Smooth muscle cell (in vitro differentiated cells): ENCODE data around the gene LARP1. TPM values are rescaled to one million over a fixed set of nuclear protein-coding genes. Genes with fewer than 3 reads are reported as not detected.
"Not testable (repeated sequence)": the region's sequence is repeated elsewhere in the genome, so short reads cannot be mapped to it uniquely, and the experiment has no call there.

Source experiments
- DNase-seq: peaks from one replicate; lab custom pipeline; 2025; ENCODE audit not compliant: unreplicated experiment; lab: John Stamatoyannopoulos, UW
- H2AFZ ChIP-seq: fragments of 200-600 bp; sonication (generic); 2 replicates; pipeline ENCODE4 v1.6.0; 2016; ENCODE audit warnings: antibody characterized with exemption, low read depth, mild to moderate bottlenecking
- H3F3A ChIP-seq: fragments of 200-600 bp; sonication (generic); 2 replicates; pipeline ENCODE4 v1.6.0; 2017; ENCODE audit warnings: antibody characterized with exemption, low read depth
- H3K27ac ChIP-seq: fragments of 200-600 bp; sonication (generic); 2 replicates; pipeline ENCODE4 v1.5.1; 2016; ENCODE audit warnings: low read depth, mild to moderate bottlenecking
- H3K27me3 ChIP-seq: fragments of 200-600 bp; sonication (generic); 2 replicates; pipeline ENCODE4 v1.6.1; 2016; ENCODE audit warnings: low read depth, mild to moderate bottlenecking
- H3K36me3 ChIP-seq: fragments of 200-600 bp; sonication (generic); 2 replicates; pipeline ENCODE4 v1.5.1; 2016; ENCODE audit warnings: low read depth
- H3K4me1 ChIP-seq: fragments of 200-600 bp; sonication (generic); 2 replicates; pipeline ENCODE4 v1.5.1; 2016; ENCODE audit warnings: low read depth
- H3K4me2 ChIP-seq: fragments of 200-600 bp; sonication (generic); 2 replicates; pipeline ENCODE4 v1.6.0; 2016; ENCODE audit warnings: mild to moderate bottlenecking
- H3K4me3 ChIP-seq: fragments of 200-600 bp; sonication (generic); 2 replicates; pipeline ENCODE4 v1.5.1; 2016; ENCODE audit warnings: mild to moderate bottlenecking
- H3K79me2 ChIP-seq: fragments of 200-600 bp; sonication (generic); 2 replicates; pipeline ENCODE4 v1.6.0; 2016; ENCODE audit warnings: low read depth, mild to moderate bottlenecking
- H3K9ac ChIP-seq: fragments of 200-600 bp; sonication (generic); 2 replicates; pipeline ENCODE4 v1.6.0; 2016; ENCODE audit warnings: low read depth
- H3K9me3 ChIP-seq: fragments of 200-600 bp; sonication (generic); replicated peaks from 2 replicates; pipeline ENCODE4 v1.5.1; 2016; ENCODE audit warnings: low read depth
- H4K20me1 ChIP-seq: fragments of 200-600 bp; sonication (generic); 2 replicates; pipeline ENCODE4 v1.6.0; 2016; ENCODE audit warnings: low read depth
- CTCF ChIP-seq: fragments of 200-600 bp; sonication (generic); IDR thresholded peaks from 2 replicates; pipeline ENCODE4 v1.5.1; 2017; ENCODE audit warnings: borderline replicate concordance, mild to moderate bottlenecking, antibody characterized with exemption; ENCODE audit not compliant: insufficient read depth, poor library complexity, severe bottlenecking
- WGBS: methylation state at CpG from one replicate; pipeline ENCODE4 v1.1.7; 2016; ENCODE audit warnings: low lambda C conversion rate; 5-methylcytosine and 5-hydroxymethylcytosine counted together
- polyA plus RNA-seq: library from polyadenylated mRNA; unstranded; fragments of >200 nt; fragmentation: Nextera tagmentation; extraction: Ambion mirVana; gene quantifications from 2 replicates; pipeline ENCODE4 v1.2.1, GENCODE V29; 2016
- total RNA-seq: library from RNA; depleted of rRNA; stranded (reverse); fragments of >200 nt; gene quantifications from 2 replicates; pipeline ENCODE4 v1.2.3, GENCODE V29; 2014

LARP1 gene
- total and polyA plus RNA-seq, 2 experiments from 2014 or later: 31.3 to 44.9 TPM

DNA sequence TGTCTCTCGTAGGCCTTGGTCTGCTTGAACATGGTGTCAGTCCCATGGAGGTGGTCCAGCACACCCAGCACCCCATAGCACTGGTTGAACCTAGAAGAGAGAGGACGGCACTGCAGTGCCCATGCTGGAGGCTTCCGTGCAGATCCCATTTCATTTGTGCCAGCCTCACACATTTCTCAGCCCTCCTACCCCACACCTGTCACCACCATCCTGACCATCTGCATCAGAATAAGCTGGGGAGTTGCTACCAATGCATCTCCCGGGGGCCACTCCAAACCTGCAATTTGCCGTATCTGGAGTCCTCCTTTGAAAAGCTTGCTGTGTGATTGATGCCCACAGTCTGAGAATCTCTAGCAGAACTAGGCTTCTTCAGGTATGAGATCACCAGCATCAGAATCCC lies 65.2 kb downstream of the LARP1 start:
- peaks cover 9% of the 10 kb centered on the region for H3K4me1 ChIP-seq
- TF ChIP-seq CTCF: no peak
- H3K9me3 ChIP-seq: no peaks in the 10 kb centered on the region
- WGBS: 97% methylated on average over 5 of the region's 5 CpGs
- no peak overlapping the region for H3K4me2 ChIP-seq
- no peaks in the 10 kb centered on the region for H3K27me3 ChIP-seq
- no peaks in the 10 kb centered on the region for H4K20me1 ChIP-seq
- H3K4me3 ChIP-seq: no peak overlapping the region
- no peak overlapping the region for H3K9ac ChIP-seq
- no peak for DNase-seq
- no peaks in the 10 kb centered on the region for H3K79me2 ChIP-seq
- no peaks in the 10 kb centered on the region for H3F3A ChIP-seq
- no peak overlapping the region for H2AFZ ChIP-seq
- no peak overlapping the region for H3K27ac ChIP-seq
- no peaks in the 10 kb centered on the region for H3K36me3 ChIP-seq

DNA sequence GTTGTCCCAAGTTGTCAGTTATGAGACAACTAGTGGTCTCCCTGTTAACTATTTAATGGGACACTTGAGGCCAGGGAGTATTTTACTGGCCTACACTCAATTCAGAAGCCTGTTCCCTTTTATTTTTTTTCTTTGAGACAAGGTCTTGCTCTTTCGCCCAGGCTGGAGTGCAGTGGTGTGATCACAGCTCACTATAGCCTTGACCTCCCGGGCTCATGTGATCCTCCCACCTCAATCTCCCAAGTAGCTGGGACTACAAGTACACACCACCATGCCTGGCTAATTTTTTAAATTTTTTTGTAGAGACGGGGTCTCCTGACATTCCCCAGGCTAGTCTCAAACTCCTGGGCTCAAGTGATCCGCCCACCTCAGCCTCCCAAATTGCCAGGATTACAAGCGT lies 67.7 kb downstream of the LARP1 start:
- not testable (repeated sequence) for H4K20me1 ChIP-seq, H2AFZ ChIP-seq, H3K4me2 ChIP-seq, H3K27ac ChIP-seq, H3K36me3 ChIP-seq, H3K27me3 ChIP-seq, H3K9me3 ChIP-seq, DNase-seq, H3K4me1 ChIP-seq, H3K79me2 ChIP-seq, H3K4me3 ChIP-seq, H3F3A ChIP-seq, H3K9ac ChIP-seq
- 89% methylated on average over 5 of the region's 5 CpGs for WGBS

DNA sequence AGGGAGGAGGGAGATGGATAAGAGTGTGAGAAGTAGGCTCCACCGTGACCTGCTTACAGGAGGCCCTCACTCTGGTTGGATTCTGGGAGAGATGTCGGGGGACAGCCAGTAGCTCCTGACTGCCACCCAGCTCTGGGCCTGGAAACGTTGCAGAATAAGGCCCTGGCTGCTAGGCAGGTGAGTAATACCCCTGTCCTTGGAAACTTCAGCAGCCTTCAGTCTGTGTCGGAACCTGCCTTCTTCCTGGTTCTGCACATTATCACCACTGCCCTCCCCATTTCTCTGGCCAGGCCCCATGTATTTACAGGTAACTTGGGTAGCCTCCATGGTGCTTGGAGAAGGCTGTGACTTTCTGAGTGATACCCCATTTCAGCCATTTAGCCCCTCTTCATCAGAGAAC lies 68.4 kb downstream of the LARP1 start:
- WGBS: 79% methylated on average over 4 of the region's 4 CpGs

GRCh38 chr5:154824070-154824469 lies 68.9 kb downstream of the LARP1 start:
- 100% methylated on average over 2 of the region's 2 CpGs for WGBS
- no peaks in the 10 kb centered on the region for H4K20me1 ChIP-seq
- no peak for TF ChIP-seq CTCF
- no peaks in the 10 kb centered on the region for H3F3A ChIP-seq
- no peaks in the 10 kb centered on the region for H3K79me2 ChIP-seq
- H2AFZ ChIP-seq: no peak overlapping the region
- no peak for DNase-seq
- no peaks in the 10 kb centered on the region for H3K36me3 ChIP-seq
- H3K9me3 ChIP-seq: no peaks in the 10 kb centered on the region
- H3K27ac ChIP-seq: no peak overlapping the region
- no peak overlapping the region for H3K9ac ChIP-seq
- H3K4me1 ChIP-seq: peaks cover 3% of the 10 kb centered on the region
- H3K4me2 ChIP-seq: no peak overlapping the region
- H3K4me3 ChIP-seq: no peak overlapping the region
- H3K27me3 ChIP-seq: no peaks in the 10 kb centered on the region

More for the DNA sequence above, 68.4 kb downstream of the LARP1 start:
- H3K9me3 ChIP-seq: no peaks in the 10 kb centered on the region
- no peaks in the 10 kb centered on the region for H3F3A ChIP-seq
- no peak overlapping the region for H3K9ac ChIP-seq
- H3K27ac ChIP-seq: no peak overlapping the region
- no peaks in the 10 kb centered on the region for H3K79me2 ChIP-seq
- no peak for DNase-seq
- H3K4me2 ChIP-seq: no peak overlapping the region
- TF ChIP-seq CTCF: no peak
- peaks cover 8% of the 10 kb centered on the region for H3K4me1 ChIP-seq
- no peaks in the 10 kb centered on the region for H3K27me3 ChIP-seq
- H3K4me3 ChIP-seq: no peak overlapping the region
- H2AFZ ChIP-seq: no peak overlapping the region
- no peaks in the 10 kb centered on the region for H4K20me1 ChIP-seq
- no peaks in the 10 kb centered on the region for H3K36me3 ChIP-seq
